LHCN-M2 (cell line): ENCODE measurements around the gene INTU. TPM values are rescaled to one million over a fixed set of nuclear protein-coding genes. Genes with fewer than 3 reads are reported as not detected.
"Not testable (repeated sequence)": the region's sequence is repeated elsewhere in the genome, so short reads cannot be mapped to it uniquely, and the experiment has no call there.

Experiments used
- DNase-seq: peaks from one replicate; pipeline ENCODE4 v3.0.0-alpha.2; 2012; ENCODE audit warnings: low read depth
- total RNA-seq: library from RNA; depleted of rRNA; stranded (reverse); fragments of >200 nt; gene quantifications from 2 replicates; pipeline ENCODE4 v1.2.3, GENCODE V29; 2014

Gene INTU
- total RNA-seq, 1 experiment from 2014 or later = 4.0 TPM

DNA sequence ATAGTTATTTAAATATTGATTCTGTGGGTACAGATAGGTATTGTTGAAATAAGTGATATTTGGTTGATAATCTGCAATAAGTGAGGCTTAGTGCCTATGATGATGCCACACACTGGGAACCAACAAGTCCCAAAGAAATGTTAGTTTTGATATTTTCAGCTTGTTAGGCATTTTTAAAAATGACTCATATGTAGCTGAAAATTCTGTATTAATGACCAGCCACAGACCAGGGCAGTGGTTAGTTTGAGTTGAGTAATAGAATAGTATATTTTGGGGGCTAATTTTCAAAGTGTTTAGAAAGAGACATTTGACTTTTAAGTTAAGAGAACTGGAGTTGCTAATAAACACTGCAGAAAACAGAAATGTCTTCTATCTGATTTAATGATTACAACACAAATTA, 9.4 kb downstream of the INTU start:
- DNase-seq = peak; percentile 50

DNA sequence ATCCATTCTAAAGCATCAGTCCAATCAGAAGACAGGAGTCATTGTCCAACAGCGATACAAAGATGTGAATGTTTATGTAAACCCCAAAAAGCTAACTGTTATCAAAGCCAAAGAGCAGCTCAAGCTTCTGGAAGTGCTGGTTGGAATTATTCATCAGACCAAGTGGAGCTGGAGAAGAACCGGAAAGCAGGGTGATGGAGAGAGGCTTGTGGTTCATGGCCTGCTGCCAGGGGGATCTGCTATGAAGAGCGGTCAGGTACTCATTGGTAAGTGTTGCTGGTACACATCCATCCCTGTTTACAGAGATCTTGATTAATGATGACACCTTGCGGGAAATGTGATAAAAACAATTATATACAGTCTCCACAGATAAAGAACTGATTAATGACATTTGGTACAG, 11.0 kb downstream of the INTU start:
- no peak for DNase-seq

DNA sequence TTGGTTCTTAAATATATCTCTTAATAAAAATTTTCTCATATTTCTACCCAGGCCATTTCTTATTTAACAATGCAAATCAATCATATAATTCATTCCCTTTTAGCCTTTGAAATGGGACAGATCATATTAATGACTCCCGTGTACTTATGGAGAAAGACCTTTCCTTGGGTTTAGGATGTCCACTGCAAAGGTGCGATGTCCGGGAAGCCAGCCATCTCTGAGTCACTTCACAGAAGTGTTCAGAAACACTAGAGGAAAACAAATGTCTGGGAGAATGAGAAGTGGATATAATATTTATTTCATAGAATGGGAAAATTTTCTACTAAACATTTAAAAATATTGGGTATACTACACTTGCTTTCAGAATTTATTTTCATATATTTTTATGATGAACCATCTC, 15.3 kb downstream of the INTU start:
- DNase-seq = no peak

DNA sequence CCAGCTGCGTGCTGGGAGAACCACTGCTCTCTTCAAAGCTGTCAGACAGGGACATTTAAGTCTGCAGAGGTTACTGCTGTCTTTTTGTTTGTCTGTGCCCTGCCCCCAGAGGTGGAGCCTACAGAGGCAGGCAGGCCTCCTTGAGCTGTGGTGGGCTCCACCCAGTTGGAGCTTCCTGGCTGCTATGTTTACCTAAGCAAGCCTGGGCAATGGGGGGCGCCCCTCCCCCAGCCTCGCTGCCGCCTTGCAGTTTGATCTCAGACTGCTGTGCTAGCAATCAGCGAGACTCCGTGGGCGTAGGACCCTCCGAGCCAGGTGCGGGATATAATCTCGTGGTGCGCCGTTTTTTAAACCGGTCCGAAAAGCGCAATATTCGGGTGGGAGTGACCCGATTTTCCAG, 22.8 kb downstream of the INTU start:
- DNase-seq = not testable (repeated sequence)

DNA sequence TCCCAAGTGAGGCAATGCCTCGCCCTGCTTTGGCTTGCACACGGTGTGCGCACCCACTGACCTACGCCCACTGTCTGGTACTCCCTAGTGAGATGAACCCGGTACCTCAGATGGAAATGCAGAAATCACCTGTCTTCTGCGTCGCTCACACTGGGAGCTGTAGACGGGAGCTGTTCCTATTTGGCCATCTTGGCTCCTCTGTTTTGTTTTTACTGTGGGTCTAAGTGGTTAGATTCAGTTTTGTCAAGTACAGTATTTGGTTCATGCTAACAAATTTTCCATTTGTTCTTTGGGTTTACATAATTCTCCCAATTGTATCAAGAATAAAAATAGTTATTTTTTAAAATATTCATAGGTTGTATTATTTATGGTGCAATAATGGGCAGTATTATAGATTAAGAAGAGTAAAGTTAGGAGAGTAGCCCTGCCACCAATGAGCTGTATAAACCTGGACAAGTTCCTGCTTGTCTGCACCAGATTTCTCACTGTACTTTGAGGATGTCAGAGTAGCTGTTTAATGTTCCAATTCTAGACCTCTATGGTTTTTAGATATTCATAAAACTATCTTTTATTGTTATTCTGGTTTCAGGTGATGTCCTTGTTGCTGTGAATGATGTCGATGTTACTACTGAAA, 23.4 kb downstream of the INTU start:
- DNase-seq = no peak

DNA sequence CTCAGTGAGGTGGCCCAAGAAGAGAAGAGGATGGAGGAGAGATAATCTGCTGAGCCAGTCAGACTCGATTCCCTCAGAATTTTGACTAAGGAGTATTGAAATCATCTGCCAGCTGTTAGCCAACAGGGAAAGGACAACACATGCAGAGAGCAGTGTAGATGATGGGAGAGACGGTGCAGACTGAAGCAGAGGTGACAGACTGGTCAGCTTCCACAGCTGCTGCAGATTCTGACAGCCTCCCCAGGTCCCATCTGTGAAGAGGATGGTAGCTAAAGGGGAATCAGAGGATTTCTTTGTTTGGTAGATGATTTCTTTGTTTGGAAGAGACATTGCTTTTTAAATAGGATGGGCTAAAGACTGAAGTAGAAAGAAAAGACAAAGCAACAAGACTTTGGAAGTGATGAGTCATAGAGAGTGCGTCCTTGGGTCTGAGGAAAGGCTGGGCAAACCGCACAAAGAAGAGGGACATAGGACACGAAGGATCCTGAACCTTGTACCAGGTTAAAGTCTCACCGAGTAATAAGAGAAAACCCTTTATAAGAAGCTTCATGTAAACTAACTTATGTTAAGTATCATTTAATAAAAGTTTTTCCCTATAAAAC, 27.6 kb downstream of the INTU start:
- no peak for DNase-seq

DNA sequence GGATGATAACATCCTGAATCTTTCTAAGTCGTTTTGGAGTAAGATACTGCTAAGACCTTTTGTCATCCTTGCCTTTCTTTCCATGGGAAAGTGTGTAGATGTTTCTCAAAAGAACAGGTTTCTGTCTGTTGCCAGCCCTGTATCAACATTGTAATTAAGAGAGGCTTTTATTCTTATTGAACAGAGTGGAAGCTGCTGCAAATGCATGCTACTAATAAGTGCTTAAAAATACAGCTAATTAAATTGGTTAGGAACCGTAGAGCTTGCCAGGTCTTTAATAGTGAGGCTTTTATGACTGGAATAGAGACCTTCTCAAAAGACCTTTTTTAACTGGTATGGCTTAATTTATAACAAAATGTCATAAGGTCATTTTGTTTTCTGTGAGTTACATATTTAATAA, 34.4 kb downstream of the INTU start:
- no peak for DNase-seq

DNA sequence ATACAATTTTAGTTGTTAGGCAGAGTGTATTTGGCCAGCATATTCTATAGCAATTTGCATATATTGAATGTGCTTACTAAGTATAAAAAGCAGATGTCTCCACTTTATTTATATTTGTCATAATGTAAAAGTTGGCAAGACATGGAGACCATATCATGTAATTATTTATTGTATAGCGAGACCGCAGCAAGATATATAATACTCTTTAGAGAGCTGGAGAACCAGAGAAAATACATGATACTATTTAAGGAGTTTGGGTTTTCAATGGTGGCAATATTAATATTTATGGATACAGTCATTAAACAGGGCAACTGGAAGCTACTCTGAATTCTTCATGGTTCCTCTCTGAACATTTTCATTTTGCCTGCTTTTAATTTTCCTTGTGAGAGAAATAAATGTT, 35.0 kb downstream of the INTU start:
- DNase-seq = no peak

DNA sequence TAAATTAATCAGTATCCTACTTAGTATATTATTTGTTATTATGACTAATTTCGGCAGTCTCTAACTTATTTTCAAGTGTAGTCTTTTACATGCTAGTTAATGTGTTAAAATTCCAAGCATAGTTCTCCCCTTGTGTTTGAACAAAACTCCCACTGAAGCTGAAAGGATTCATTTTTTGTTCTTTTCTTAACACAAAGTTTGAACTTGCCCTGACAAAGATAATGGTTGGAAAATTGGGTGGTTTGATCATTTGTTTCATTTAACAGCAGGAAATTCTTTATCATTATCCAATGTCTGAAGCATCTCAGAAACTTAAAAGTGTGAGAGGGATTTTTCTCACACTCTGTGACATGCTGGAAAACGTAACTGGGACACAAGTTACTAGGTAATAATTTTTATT, 36.0 kb downstream of the INTU start:
- no peak for DNase-seq

DNA sequence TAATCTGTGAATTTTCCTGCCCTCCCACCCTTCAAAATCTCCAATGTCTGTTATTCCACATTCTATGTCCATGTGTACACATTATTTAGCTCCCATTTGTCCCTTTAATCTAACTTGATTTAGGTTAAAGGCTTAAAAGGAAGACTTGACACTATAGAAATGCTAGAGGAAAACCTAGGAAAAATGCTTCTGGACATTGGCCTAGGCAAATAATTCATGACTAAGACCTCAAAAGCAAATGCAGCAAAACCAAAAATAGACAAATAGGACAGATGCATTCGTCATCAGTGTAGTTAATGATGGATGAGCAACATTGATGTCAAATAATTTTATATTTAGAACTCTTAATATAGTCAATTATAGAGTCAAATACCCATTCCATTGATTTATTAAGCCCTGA, 36.9 kb downstream of the INTU start:
- DNase-seq = peak; percentile 32

DNA sequence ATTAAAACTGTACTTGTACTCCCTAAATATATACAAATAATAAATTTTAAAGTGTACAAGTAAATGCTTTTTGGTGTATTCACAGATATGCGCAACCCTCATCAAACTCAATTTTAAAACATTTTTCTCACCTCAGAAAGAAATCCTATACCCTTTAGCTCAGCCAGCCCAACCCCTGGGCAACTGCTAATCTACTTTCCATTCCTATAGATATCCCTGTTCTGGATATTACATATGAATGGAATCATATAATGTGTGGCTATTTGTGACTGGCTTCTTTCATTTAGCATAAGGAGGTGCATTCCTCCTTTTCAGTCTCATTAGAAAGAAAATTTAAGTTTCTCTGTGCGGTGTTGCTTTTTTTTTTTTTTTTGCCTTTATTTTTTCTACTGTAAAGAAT, 39.4 kb downstream of the INTU start:
- DNase-seq = no peak

DNA sequence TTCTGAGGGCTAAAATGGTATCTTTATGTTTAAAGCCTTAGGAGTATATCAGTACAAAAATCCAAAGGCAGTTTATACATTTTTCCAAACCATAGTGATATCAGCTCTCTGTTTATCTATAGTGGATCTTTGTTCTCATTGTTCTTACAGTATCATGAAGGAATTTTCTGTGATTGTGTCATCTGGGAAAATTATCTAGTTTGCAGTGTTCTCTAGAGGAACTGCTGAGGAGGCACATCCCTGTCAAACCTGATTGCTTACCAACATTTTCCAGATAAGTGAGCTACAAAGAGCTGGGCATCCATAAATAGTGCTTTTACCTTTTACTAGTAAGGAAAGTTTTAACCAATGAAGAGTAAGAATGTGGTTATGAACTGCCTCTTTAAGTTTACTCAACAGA, 52.5 kb downstream of the INTU start:
- DNase-seq = no peak

DNA sequence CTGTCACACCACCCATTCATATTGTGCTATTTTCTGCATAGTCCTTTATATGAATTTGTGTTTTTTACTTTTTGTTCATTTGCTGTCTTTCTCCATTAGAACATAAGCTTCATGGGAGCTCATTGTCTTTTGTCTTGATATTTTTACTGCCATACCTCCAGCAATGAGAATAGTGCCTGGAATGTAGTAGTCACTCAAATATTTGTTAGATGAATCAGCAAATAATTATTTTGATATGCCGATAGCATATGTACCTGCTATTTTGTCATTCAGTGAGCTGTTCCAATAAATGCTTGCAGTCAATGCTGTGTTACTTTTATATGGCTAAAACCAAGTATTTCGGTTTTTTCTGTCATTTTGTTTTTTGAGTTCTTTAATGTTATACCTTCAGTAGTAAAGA, 53.9 kb downstream of the INTU start:
- DNase-seq = peak; percentile 46

DNA sequence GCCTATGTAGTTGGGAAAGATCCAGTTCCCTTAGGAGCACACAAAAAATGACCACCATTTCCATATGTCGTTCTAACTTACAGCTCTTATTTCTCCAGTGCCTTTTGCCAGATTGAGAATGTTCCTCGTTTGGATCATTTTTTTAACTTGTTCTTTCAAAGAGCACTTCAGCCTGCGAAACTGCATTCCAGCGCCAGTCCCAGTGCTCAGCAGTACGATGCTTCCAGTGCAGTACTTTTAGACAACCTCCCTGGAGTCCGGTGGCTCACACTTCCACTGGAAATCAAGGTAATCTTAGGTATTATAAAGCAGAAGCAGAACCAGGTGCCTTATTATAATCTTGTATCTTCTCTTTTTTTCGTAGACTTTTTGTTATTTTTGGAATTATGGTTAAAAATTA, 54.8 kb downstream of the INTU start:
- no peak for DNase-seq

DNA sequence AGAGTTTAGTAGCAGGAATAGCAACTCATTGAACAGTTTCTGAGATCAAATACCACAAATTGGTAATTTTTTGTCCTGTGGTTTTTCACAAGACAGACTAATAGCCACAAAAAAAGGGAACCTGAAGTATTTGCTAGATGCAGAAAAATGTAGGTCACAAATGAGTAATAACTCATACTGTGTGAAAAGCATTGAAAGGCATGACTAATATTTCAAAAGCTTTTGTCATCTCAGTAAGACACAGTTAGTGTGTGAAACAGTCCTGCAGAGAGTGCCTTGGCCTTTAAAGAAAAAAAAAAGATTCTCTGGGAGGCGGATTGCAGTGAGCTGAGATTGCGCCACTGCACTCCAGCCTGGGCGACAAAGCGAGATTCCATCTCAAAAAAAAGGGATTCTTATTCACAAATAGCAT, 66.0 kb downstream of the INTU start:
- DNase-seq = peak; percentile 91

DNA sequence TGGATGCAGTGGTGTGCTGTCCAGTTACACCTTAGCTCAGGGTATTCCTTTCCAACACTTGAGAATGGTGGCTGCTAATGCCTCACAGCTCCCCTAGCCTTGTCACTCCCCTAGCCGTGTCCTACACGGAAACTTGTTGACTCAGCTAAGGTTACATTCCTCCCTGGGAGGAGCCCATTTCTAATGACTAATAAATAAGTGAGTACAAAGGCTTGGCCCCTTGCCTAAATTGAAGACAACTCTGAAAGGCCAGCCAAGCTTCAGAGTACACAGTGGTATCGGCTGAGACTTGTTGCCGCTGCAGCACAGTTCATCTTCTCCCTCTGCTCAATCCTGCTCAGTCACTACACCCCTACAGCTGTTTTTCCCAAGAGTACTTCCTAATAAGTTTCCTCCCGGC, 76.2 kb downstream of the INTU start:
- peak; percentile 85 for DNase-seq

DNA sequence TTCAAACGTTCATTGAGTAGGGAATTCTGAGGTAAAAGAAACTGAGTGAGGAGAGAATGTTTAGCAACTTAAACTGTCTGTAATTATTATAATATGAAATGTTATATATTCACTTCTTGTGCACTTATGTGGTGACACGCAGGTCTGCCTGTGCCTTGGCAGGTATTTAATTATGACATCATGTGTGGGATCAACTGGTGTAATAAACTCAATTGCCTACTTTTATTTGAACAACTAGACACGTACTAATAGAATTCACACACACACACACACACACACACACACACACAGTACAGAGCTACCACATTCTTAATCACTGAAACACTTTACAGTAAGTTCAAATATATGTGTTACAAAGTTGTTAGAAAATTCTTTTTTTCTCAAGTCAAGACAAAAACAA, 76.7 kb downstream of the INTU start:
- DNase-seq = no peak

DNA sequence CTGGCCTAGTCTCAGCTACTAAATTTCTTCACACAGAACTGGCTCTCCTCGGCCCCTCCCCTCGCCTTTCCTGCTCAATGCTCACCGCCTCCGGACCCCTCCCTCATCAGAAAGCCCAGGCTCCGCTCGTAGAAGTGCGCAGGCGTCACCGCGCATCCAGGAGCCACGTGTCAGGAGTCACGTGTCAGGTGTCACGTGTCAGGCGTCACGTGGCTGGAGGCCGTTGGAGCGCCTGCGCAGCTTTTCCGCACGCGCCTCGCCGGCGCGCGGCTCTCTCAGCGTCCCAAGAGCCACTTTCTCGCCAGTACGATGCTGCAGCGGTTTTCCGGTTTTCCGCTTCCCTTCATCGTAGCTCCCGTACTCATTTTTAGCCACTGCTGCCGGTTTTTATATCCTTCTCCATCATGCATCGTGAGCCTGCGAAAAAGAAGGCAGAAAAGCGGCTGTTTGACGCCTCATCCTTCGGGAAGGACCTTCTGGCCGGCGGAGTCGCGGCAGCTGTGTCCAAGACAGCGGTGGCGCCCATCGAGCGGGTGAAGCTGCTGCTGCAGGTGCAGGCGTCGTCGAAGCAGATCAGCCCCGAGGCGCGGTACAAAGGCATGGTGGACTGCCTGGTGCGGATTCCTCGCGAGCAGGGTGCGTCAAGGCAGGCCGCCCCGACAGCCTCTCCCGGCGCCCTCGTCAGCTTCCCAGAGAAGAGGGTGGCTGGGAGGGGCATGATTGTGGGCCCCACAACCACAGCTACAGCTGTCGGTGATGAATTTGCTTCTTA, 97.6 kb downstream of the INTU start, which contains the start of gene SLC25A31:
Gene SLC25A31, plus strand, starts transcription at position 259 of the 772 bp plus-strand sequence. Its CDS starts 146 bp downstream, at position 405.
- DNase-seq = no peak

DNA sequence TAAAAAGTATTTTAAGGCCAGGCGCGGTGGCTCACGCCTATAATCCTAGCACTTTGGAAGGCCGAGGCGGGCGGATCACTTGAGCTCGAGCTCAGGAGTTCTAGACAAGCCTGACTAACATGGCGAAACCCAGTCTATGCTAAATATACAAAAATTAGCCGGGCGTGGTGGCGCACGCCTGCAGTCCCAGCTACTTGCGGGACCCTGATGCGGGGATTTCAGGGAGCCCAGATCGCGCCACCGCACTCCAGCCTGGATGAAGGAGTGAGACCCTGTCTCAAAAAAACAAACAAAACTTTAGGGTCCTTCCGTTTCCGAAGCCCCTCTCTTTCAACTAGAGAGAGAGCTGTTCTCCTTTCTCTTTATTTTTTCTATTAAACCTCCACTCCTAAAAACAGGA, 98.6 kb downstream of the INTU start:
- no peak for DNase-seq

DNA sequence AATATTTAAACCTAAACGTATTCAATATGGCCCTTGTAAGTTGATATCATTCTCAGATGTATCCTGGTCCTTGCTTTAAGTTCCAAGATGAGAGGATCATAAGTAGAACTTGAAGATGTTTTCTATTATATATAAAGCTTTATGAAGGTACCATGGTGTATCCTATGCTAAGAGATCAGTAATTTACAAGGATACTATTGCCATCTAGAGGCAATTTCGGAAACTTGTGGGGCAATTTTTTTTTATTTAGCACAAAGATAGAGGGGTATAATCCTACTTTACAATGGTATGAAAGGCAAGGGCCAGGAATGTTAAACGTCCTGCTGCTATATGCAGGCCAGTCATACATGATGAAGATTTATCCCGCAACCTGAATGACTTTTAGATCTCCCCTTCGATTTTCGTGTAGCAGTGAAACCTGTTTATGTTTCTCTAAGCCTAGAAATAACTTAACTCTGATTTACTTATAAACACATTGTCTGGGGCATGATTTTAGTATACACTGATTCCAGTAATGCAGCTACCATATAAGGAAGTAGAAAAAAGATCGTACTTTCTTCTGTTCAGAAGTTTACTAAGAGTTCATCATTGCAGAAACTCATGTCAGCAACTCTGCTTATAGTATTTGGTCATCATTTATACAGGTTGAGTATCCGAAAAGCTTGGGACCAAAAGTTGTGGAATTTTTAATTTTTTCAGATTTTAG, 100.0 kb downstream of the INTU start:
- peak; percentile 58 for DNase-seq

DNA sequence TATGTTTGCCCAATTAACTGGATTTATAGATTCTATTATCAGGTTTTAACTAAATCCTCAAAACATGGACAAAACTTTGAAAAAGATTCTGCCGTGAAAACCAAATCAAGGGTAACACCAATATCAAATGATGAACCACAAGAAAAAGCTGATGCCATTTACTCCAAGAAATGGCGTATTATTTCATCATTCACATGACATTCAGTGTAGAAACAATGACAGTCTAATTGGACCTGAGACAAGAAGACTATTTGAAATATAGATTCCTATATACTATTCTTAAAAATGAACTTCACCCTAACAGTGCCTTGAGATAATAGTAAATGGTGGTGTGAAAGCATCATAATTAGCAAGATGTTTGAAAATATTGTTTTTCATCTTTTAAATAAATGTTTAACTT, 102.2 kb downstream of the INTU start:
- DNase-seq = no peak

DNA sequence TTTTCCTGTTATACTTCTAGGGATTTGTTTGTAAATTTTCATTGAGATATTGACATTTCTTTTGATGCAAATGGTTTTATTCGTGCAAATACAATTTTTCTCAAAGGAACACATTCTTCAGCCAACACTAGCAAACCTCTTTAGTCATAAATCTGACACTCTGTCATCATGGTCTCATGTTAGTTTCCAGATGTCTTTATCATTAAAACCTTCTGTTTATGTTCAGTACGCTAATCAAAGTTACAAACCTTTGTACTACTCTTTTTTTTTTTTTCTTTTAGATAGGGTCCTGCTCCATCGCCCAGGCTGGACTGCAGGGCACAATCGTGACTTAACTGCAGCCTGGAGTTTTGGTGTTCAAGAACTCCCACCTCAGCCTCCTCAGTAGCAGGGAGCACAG, 104.5 kb downstream of the INTU start:
- DNase-seq = no peak
